HepG2 (cell line): Measurements from ENCODE around the gene KISS1. TPM values are rescaled to one million over a fixed set of nuclear protein-coding genes. Genes with fewer than 3 reads are reported as not detected.
A peak's percentile ranks its signal among the peaks of the same experiment; 100 is the strongest.

Experiments
- GABPA ChIP-seq, 2 experiments: IDR thresholded peaks; 2 replicates each; pipeline ENCODE4 v1.6.1; 2011 to 2016; ENCODE audit warnings: low read depth in 2 of 2, low read length in 1 of 2, missing biosample characterization in 1 of 2, missing genetic modification characterization in 1 of 2
- IRX3 ChIP-seq: sonication (generic); formaldehyde crosslinking; IDR thresholded peaks from 2 replicates; pipeline ENCODE4 v1.8.1; 2023; ENCODE audit warnings: mild to moderate bottlenecking, low read depth, missing genetic modification reagents, borderline replicate concordance
- MAX ChIP-seq: IDR thresholded peaks from 2 replicates; pipeline ENCODE4 v1.6.1; 2012; ENCODE audit warnings: inconsistent platforms
- MTA3 ChIP-seq: sonication (generic); formaldehyde crosslinking; IDR thresholded peaks from 2 replicates; pipeline ENCODE4 v1.4.0; 2020; ENCODE audit warnings: missing genetic modification reagents
- POGK ChIP-seq: sonication (generic); formaldehyde crosslinking; conservative IDR thresholded peaks from 2 replicates; pipeline ENCODE4 v1.8.0; 2022; ENCODE audit warnings: mild to moderate bottlenecking, moderate library complexity, missing genetic modification reagents
- RAD21 ChIP-seq: fragments of 450-650 bp; formaldehyde crosslinking; IDR thresholded peaks from 2 replicates; pipeline ENCODE4 v1.5.0; 2020; ENCODE audit warnings: mild to moderate bottlenecking
- SALL1 ChIP-seq: sonication (generic); formaldehyde crosslinking; IDR thresholded peaks from 2 replicates; pipeline ENCODE4 v1.8.0; 2022; ENCODE audit warnings: mild to moderate bottlenecking, missing genetic modification reagents
- SALL2 ChIP-seq: sonication (generic); formaldehyde crosslinking; IDR thresholded peaks from 2 replicates; pipeline ENCODE4 v1.8.1; 2023; ENCODE audit warnings: mild to moderate bottlenecking, missing genetic modification reagents, inconsistent platforms
- SAP130 ChIP-seq: IDR thresholded peaks from 2 replicates; pipeline ENCODE4 v1.6.1; 2016; ENCODE audit warnings: low read depth
- SMC3 ChIP-seq: IDR thresholded peaks from 2 replicates; pipeline ENCODE4 v1.6.1; 2011; ENCODE audit warnings: low read length, improper control_type of control experiment
- USF2 ChIP-seq, 2 experiments: sonication (generic) in 1 of 2; formaldehyde crosslinking in 1 of 2; IDR thresholded peaks; 2 replicates each; pipeline versions ENCODE4 v1.5.1 to v1.6.1; 2011 to 2020; ENCODE audit warnings: borderline replicate concordance in 1 of 2, low read depth in 1 of 2, low read length in 1 of 2, mild to moderate bottlenecking in 1 of 2, missing genetic modification reagents in 1 of 2, moderate library complexity in 1 of 2
- YY1 ChIP-seq: IDR thresholded peaks from 2 replicates; pipeline ENCODE4 v1.6.1; 2011; ENCODE audit warnings: low read length, low read depth, moderate library complexity, mild to moderate bottlenecking; ENCODE audit not compliant: insufficient read depth, insufficient replicate concordance
- ZBTB34 ChIP-seq: sonication (generic); formaldehyde crosslinking; IDR thresholded peaks from 2 replicates; pipeline ENCODE4 v1.8.0; 2022; ENCODE audit warnings: mild to moderate bottlenecking, missing genetic modification reagents
- ZNF276 ChIP-seq: sonication (generic); formaldehyde crosslinking; IDR thresholded peaks from 2 replicates; pipeline ENCODE4 v1.4.0; 2020; ENCODE audit warnings: mild to moderate bottlenecking, low read depth, missing genetic modification reagents
- ZNF34 ChIP-seq: sonication (generic); formaldehyde crosslinking; IDR thresholded peaks from 2 replicates; pipeline ENCODE4 v1.4.0; 2020; ENCODE audit warnings: mild to moderate bottlenecking, missing genetic modification reagents, borderline replicate concordance
- ZNF574 ChIP-seq: sonication (generic); formaldehyde crosslinking; IDR thresholded peaks from 2 replicates; pipeline ENCODE4 v1.4.0; 2020; ENCODE audit warnings: missing genetic modification reagents
- ZNF598 ChIP-seq: sonication (generic); formaldehyde crosslinking; IDR thresholded peaks from 2 replicates; pipeline ENCODE4 v1.5.1; 2020; ENCODE audit warnings: mild to moderate bottlenecking, missing genetic modification reagents, borderline replicate concordance
- polyA plus RNA-seq, 8 experiments: library from polyadenylated mRNA; depleted of rRNA in 3 of 8; stranded (reverse) in 7 of 8; unstranded in 1 of 8; fragments of >200 nt; fragmentation: Illumina TruSeq in 4 of 8; extraction: Trizol in 4 of 8; gene quantifications; 2 replicates each; pipeline versions ENCODE4 v1.2.1 to v1.2.3, GENCODE V29; 2011 to 2016; ENCODE audit warnings: low read depth in 4 of 8, missing spikeins in 1 of 8, mixed read lengths in 1 of 8; ENCODE audit not compliant: insufficient read depth in 1 of 8
- total RNA-seq, 5 experiments: library from RNA; depleted of rRNA; stranded (reverse); fragments of >200 nt; fragmentation: Illumina TruSeq; extraction: Trizol; gene quantifications; 2 replicates each; pipeline ENCODE4 v1.2.3, GENCODE V29; 2016; ENCODE audit warnings: low read depth in 1 of 5

KISS1 gene
- total and polyA plus RNA-seq, 2 of the 13 experiments (the other 11 are each of a cell fraction or from before 2014, with no cell fraction given), result 0.24 to 0.80 TPM

GRCh38 chr1:204162494-204163074 lies 33.7 kb downstream of the KISS1 start (continued):
- TF ChIP-seq SALL1 (CRISPR knock-in tag) (peak; percentile 59; the same call in 1 of the 2 replicates), ZBTB34 (no peak), POGK (peak; percentile 53; the same call in 1 of the 2 replicates), SAP130 (CRISPR knock-in tag) (peak; percentile 38; the same call in 1 of the 2 replicates), SALL2 (CRISPR knock-in tag) (0 out of 2 replicates have a peak, but pooled peaks have one; percentile 33), ZNF574 (CRISPR knock-in tag) (peak; percentile 60), ZNF34 (CRISPR knock-in tag) (no peak), RAD21 (peak; percentile 96), MTA3 (CRISPR knock-in tag) (no peak), GABPA (IDR thresholded peaks at IDR 0.05; ENCODE audit: low read depth, low read length) (no peak), GABPA (CRISPR knock-in tag; IDR thresholded peaks at IDR 0.05; ENCODE audit: low read depth) (0 out of 2 replicates have a peak, but pooled peaks have one; percentile 23), SMC3 (peak; percentile 74; the same call in 1 of the 2 replicates), MAX (peak; percentile 34; the same call in 1 of the 2 replicates), YY1 (peak; percentile 20), USF2 (IDR thresholded peaks at IDR 0.05; ENCODE audit: low read depth, low read length) (no peak), USF2 (CRISPR knock-in tag; IDR thresholded peaks at IDR 0.05; ENCODE audit: borderline replicate concordance) (no peak), IRX3 (no peak), ZNF598 (peak; percentile 39; the same call in 1 of the 2 replicates), ZNF276 (CRISPR knock-in tag) (no peak)
